ENCODE data around the gene NPHP1. TPM values are rescaled to one million over a fixed set of nuclear protein-coding genes. Genes with fewer than 3 reads are reported as not detected.

The NPHP1 gene
- total and polyA plus RNA-seq, 2 of the 8 experiments (the other 6 are each of a cell fraction or from before 2014, with no cell fraction given): 1.4 to 2.8 TPM

- H2BK5ac ChIP-seq (ENCODE audit: low read depth, low read length): no peak overlapping the region
- no peaks in the 10 kb centered on the region for H3K27me3 ChIP-seq (replicated peaks in 1 of 4; ENCODE audit: control insufficient read depth in 3 of 4, extremely low read depth in 1 of 4, insufficient read depth in 3 of 4, low read length in 3 of 4)
- H3K27ac ChIP-seq (ENCODE audit: low read depth, low read length): no peak overlapping the region
- H2BK20ac ChIP-seq (ENCODE audit: low read length): no peak overlapping the region
- POLR2A ChIA-PET (ENCODE audit: partially characterized antibody): no interaction called here
- no peak overlapping the region for H4K8ac ChIP-seq (ENCODE audit: extremely low read depth, insufficient read depth, low read length)
- CTCF ChIA-PET (ENCODE audit: partially characterized antibody): interaction anchor here (1.0 kb wide), 1 partner anchor 60 kb away, joined by 3 read pairs; no protein-coding TSS in a partner anchor
- no peak overlapping the region for H2BK12ac ChIP-seq (ENCODE audit: low read depth, low read length)
- H3K23me2 ChIP-seq (ENCODE audit: low read depth, low read length): peaks cover 4% of the 10 kb centered on the region; the same call in 1 of the 2 replicates
- no peak overlapping the region for H3K18ac ChIP-seq (ENCODE audit: extremely low read depth, low read length)
- H2BK15ac ChIP-seq (ENCODE audit: low read length): no peak overlapping the region
- H3K14ac ChIP-seq (ENCODE audit: insufficient read length): no peak overlapping the region
- H3K4me2 ChIP-seq (ENCODE audit: insufficient read depth in 1 of 2, low read depth in 2 of 2, low read length in 2 of 2): no peak overlapping the region
- H4K91ac ChIP-seq (replicated peaks; ENCODE audit: insufficient read length, low read length): no peak overlapping the region
- H4K5ac ChIP-seq (ENCODE audit: insufficient read length, low read depth, low read length): no peak overlapping the region
- FAIRE-seq (no peak), DNase-seq (ENCODE audit: low read depth in 1 of 2, low spot score in 2 of 2) (no peak)
- no peak overlapping the region for H3K23ac ChIP-seq (ENCODE audit: insufficient read length)
- no peak overlapping the region for H2AK5ac ChIP-seq (ENCODE audit: low read depth, low read length)
- no peak overlapping the region for H3K9ac ChIP-seq (replicated peaks in 1 of 4; ENCODE audit: extremely low read depth in 1 of 4, low read depth in 3 of 4, low read length in 3 of 4)
- H3K4ac ChIP-seq (replicated peaks; ENCODE audit: insufficient read length, low read depth, low read length): no peak overlapping the region
- H4K20me1 ChIP-seq (replicated peaks in 1 of 2; ENCODE audit: control insufficient read depth in 1 of 2, insufficient read depth in 2 of 2, low read length in 2 of 2): no peaks in the 10 kb centered on the region
- H3K56ac ChIP-seq (replicated peaks; ENCODE audit: insufficient read length, low read depth, low read length): no peak overlapping the region
- H3K4me3 ChIP-seq (ENCODE audit: extremely low read depth in 1 of 4, insufficient read depth in 2 of 4, low read depth in 3 of 4, low read length in 4 of 4): no peak overlapping the region
- H3K36me3 ChIP-seq (ENCODE audit: control insufficient read depth in 2 of 4, insufficient read depth in 4 of 4, low read length in 3 of 4): no peaks in the 10 kb centered on the region
- peaks cover 10 to 29% of the 10 kb centered on the region in 2 experiments; a peak in 3 of 4 replicates for H3K9me3 ChIP-seq (ENCODE audit: insufficient read depth in 2 of 2, low read depth in 1 of 2, low read length in 1 of 2)
- H3K4me1 ChIP-seq (replicated peaks in 1 of 4; ENCODE audit: control insufficient read depth in 3 of 4, insufficient read depth in 4 of 4, low read length in 3 of 4): no peaks in the 10 kb centered on the region
- H2AFZ ChIP-seq (ENCODE audit: low read length): no peak overlapping the region
- no peak overlapping the region for H2BK120ac ChIP-seq (replicated peaks; ENCODE audit: low read depth, low read length)
- no peaks in the 10 kb centered on the region for H3K79me1 ChIP-seq (ENCODE audit: low read depth, low read length)
- H3K79me2 ChIP-seq (ENCODE audit: control insufficient read depth in 1 of 2, insufficient read depth in 2 of 2, low read length in 2 of 2): peaks cover 0 to under 1% of the 10 kb centered on the region in 2 experiments; a peak in 1 of 4 replicates
- no peak for TF ChIP-seq SUZ12 (IDR thresholded peaks at IDR 0.05; ENCODE audit: low read length)
- no peak for TF ChIP-seq EZH2 (IDR thresholded peaks at IDR 0.05; ENCODE audit: low read depth, low read length, severe bottlenecking)
- no peak for TF ChIP-seq TBP (IDR thresholded peaks at IDR 0.05; ENCODE audit: low read depth, low read length)
- no peak for TF ChIP-seq RXRA (IDR thresholded peaks at IDR 0.05; ENCODE audit: insufficient read depth, low read depth, low read length)
- no peak for TF ChIP-seq KDM1A (IDR thresholded peaks at IDR 0.05; ENCODE audit: borderline replicate concordance, low read length)
- TF ChIP-seq SIRT6 (IDR thresholded peaks at IDR 0.05; ENCODE audit: low read length): no peak
- TF ChIP-seq RAD21 (IDR thresholded peaks at IDR 0.05 in 1 of 2, conservative IDR thresholded peaks at IDR 0.05 in 1 of 2; ENCODE audit: low read depth in 2 of 2, low read length in 2 of 2): no peak
- no peak for TF ChIP-seq RNF2 (IDR thresholded peaks at IDR 0.05; ENCODE audit: borderline replicate concordance, low read depth, low read length, missing control alignments, poor library complexity, severe bottlenecking)
- TF ChIP-seq MAFK (IDR thresholded peaks at IDR 0.05; ENCODE audit: low read depth, low read length): no peak
- TF ChIP-seq EP300 (IDR thresholded peaks at IDR 0.05; ENCODE audit: borderline replicate concordance in 1 of 2, low read depth in 2 of 2, low read length in 2 of 2): no peak
- no peak for TF ChIP-seq E2F6 (IDR thresholded peaks at IDR 0.05)
- no peak for TF ChIP-seq HDAC2 (IDR thresholded peaks at IDR 0.05; ENCODE audit: borderline replicate concordance in 1 of 2, low read depth in 2 of 2, low read length in 2 of 2)
- no peak for TF ChIP-seq CBX5 (IDR thresholded peaks at IDR 0.05; ENCODE audit: low read depth, low read length)
Measured at GRCh38 chr2:110216803-110217202, 12.0 kb upstream of the NPHP1 start.
